Right renal cortex interstitium (tissue), 3 donors: ENCODE measurements around the gene RNF224. TPM values are rescaled to one million over a fixed set of nuclear protein-coding genes. Genes with fewer than 3 reads are reported as not detected.

Experiments
- DNase-seq, 3 donors: peaks; one replicate each; pipeline ENCODE4 v3.0.0-alpha.2; 2013; ENCODE audit warnings: low read depth in 3 of 3, low spot score in 2 of 3
- polyA plus RNA-seq, 3 donors: library from polyadenylated mRNA; unstranded; fragments of 120-200 nt; gene quantifications; one replicate each; pipeline ENCODE4 v1.2.1, GENCODE V29; 2013; ENCODE audit not compliant: insufficient read length in 3 of 3

Gene RNF224
- polyA plus RNA-seq, 3 donors: 3.0 to 8.0 (median 4.6) TPM

- no peak for DNase-seq
Measured at GRCh38 chr9:137191691-137192447, 35.4 kb upstream of the RNF224 start.

GRCh38 chr9:137192448-137192780 lies 34.9 kb upstream of the RNF224 start:
- DNase-seq: no peak

GRCh38 chr9:137192859-137193258 lies 34.4 kb upstream of the RNF224 start:
- DNase-seq: no peak

- DNase-seq: no peak
Measured at GRCh38 chr9:137193771-137194170, 33.5 kb upstream of the RNF224 start.

- no peak for DNase-seq
Measured at GRCh38 chr9:137194388-137194787, 32.9 kb upstream of the RNF224 start.

- DNase-seq: no peak
Measured at GRCh38 chr9:137194909-137195308, 32.4 kb upstream of the RNF224 start.

GRCh38 chr9:137195525-137196220 lies 31.6 kb upstream of the RNF224 start:
- DNase-seq: no peak

- DNase-seq: no peak
Measured at GRCh38 chr9:137198051-137198901, 29.0 kb upstream of the RNF224 start.

GRCh38 chr9:137198902-137199283 lies 28.4 kb upstream of the RNF224 start:
- DNase-seq: no peak

- no peak for DNase-seq
Measured at GRCh38 chr9:137199411-137200121, 27.7 kb upstream of the RNF224 start.

- DNase-seq: peak; percentile 93 to 97 (median 94)
Measured at GRCh38 chr9:137200311-137201204, 26.7 kb upstream of the RNF224 start, which contains the start of gene TPRN. Gene TPRN (minus strand): TSS chr9:137200741. CDS start chr9:137200711, 30 bp downstream.

GRCh38 chr9:137201205-137201868 lies 26.0 kb upstream of the RNF224 start:
- no peak for DNase-seq

- no peak for DNase-seq
Measured at GRCh38 chr9:137202966-137203365, 24.3 kb upstream of the RNF224 start.

- DNase-seq: no peak
Measured at GRCh38 chr9:137204731-137205125, 22.6 kb upstream of the RNF224 start.

- peak; percentile 53 to 83 (median 78) for DNase-seq
Measured at GRCh38 chr9:137205126-137206069, 21.9 kb upstream of the RNF224 start, which contains the start of the genes NDOR1 and TMEM203. Gene NDOR1 (plus strand): TSS chr9:137205700. CDS start chr9:137205778, 78 bp downstream. Gene TMEM203 (minus strand): TSS chr9:137205648. CDS start chr9:137205414, 234 bp downstream.

GRCh38 chr9:137206602-137207001 lies 20.7 kb upstream of the RNF224 start:
- no peak for DNase-seq

GRCh38 chr9:137211532-137211931 lies 15.8 kb upstream of the RNF224 start:
- no peak for DNase-seq

- no peak for DNase-seq
Measured at GRCh38 chr9:137212520-137212919, 14.8 kb upstream of the RNF224 start.
